Esophagus muscularis mucosa (tissue), 3 donors: ENCODE data around the gene DCDC2C.

ENCODE experiments used
- POLR2A ChIP-seq: fragments of 450-650 bp; IDR thresholded peaks from one replicate; pipeline ENCODE4 v1.6.1; 2017; ENCODE audit warnings: antibody characterized with exemption, moderate library complexity, mild to moderate bottlenecking, low read depth
- POLR2AphosphoS5 ChIP-seq, 2 donors: sonication (generic); formaldehyde crosslinking; IDR thresholded peaks; one replicate each; pipeline ENCODE4 v1.6.1; 2017; ENCODE audit warnings: antibody characterized with exemption in 2 of 2
- TF ChIP-seq, protein P1 (sequence below), 3 experiments: fragments of 200-600 bp in 2 of 3; fragments of 450-650 bp in 1 of 3; sonication (generic) in 2 of 3; IDR thresholded peaks; one replicate each; pipeline ENCODE4 v1.5.1; 2017 to 2019; ENCODE audit warnings: antibody characterized with exemption in 3 of 3, mild to moderate bottlenecking in 2 of 3, moderate library complexity in 1 of 3

DNA sequence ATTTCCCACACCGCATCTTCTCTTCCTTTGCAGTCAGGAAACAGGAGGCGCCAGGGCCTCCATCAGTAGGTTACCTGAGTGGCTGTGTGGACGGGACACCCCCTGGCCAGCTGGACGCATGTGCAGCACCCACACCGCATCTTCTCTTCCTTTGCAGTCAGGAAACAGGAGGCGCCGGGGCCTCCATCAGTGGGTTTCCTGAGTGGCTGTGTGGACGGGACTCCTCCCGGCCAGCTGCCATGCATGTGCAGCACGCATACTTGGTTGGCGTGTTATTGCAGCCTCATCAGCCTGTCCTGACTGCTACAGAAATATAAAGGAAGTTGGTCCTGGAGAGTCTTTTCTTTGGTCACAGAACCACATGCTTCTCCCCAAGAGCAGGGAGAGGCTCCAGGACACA lies 74.6 kb downstream of the DCDC2C start:
- TF ChIP-seq, protein P1, sequence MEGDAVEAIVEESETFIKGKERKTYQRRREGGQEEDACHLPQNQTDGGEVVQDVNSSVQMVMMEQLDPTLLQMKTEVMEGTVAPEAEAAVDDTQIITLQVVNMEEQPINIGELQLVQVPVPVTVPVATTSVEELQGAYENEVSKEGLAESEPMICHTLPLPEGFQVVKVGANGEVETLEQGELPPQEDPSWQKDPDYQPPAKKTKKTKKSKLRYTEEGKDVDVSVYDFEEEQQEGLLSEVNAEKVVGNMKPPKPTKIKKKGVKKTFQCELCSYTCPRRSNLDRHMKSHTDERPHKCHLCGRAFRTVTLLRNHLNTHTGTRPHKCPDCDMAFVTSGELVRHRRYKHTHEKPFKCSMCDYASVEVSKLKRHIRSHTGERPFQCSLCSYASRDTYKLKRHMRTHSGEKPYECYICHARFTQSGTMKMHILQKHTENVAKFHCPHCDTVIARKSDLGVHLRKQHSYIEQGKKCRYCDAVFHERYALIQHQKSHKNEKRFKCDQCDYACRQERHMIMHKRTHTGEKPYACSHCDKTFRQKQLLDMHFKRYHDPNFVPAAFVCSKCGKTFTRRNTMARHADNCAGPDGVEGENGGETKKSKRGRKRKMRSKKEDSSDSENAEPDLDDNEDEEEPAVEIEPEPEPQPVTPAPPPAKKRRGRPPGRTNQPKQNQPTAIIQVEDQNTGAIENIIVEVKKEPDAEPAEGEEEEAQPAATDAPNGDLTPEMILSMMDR (IDR thresholded peaks at IDR 0.05): no peak
- TF ChIP-seq POLR2A (no peak), POLR2AphosphoS5 (IDR thresholded peaks at IDR 0.05) (no peak)
